ENCODE results near the gene KNDC1.

KNDC1 gene

GRCh38 chr10:133245439-133246235 is 85.6 kb downstream of the KNDC1 start:
- DNase-seq, result no peak

GRCh38 chr10:133246236-133246626 is 86.2 kb downstream of the KNDC1 start:
- DNase-seq, result no peak

- DNase-seq, result no peak
These were observed 87.8 kb downstream of the KNDC1 start for GRCh38 chr10:133247681-133248333.

GRCh38 chr10:133248334-133248715 is 88.3 kb downstream of the KNDC1 start:
- no peak for DNase-seq

- DNase-seq, result no peak
These were observed 89.2 kb downstream of the KNDC1 start for GRCh38 chr10:133249094-133249780.

GRCh38 chr10:133249975-133250754 is 90.1 kb downstream of the KNDC1 start:
- no peak for DNase-seq

- no peak for DNase-seq
These were observed 91.6 kb downstream of the KNDC1 start for GRCh38 chr10:133251388-133252222.

GRCh38 chr10:133252223-133252552 is 92.2 kb downstream of the KNDC1 start:
- DNase-seq, result no peak

- DNase-seq, result no peak
These were observed 93.4 kb downstream of the KNDC1 start for GRCh38 chr10:133253361-133253955.

- DNase-seq, result no peak
These were observed 94.6 kb downstream of the KNDC1 start for GRCh38 chr10:133254421-133255120.

- DNase-seq, result no peak
These were observed 95.3 kb downstream of the KNDC1 start for GRCh38 chr10:133255323-133255722.

GRCh38 chr10:133257489-133258065 is 97.6 kb downstream of the KNDC1 start:
- no peak for DNase-seq

- DNase-seq, result no peak
These were observed 98.2 kb downstream of the KNDC1 start for GRCh38 chr10:133258066-133258817.

- DNase-seq, result peak; percentile 77
These were observed 99.0 kb downstream of the KNDC1 start for GRCh38 chr10:133258818-133259601.

GRCh38 chr10:133259602-133259989 is 99.6 kb downstream of the KNDC1 start:
- no peak for DNase-seq

- DNase-seq, result no peak
These were observed 101.1 kb downstream of the KNDC1 start for GRCh38 chr10:133260895-133261725.

GRCh38 chr10:133261726-133262325 is 101.8 kb downstream of the KNDC1 start:
- peak; percentile 82 for DNase-seq

- no peak for DNase-seq
These were observed 102.7 kb downstream of the KNDC1 start for GRCh38 chr10:133262696-133263095.
